T-helper 22 cell (primary cell): ENCODE results near the gene FNDC5.
"Not testable (repeated sequence)": the region's sequence is repeated elsewhere in the genome, so short reads cannot be mapped to it uniquely, and the experiment has no call there.

Source experiments
- DNase-seq: peaks from one replicate; pipeline ENCODE4 v3.0.0-alpha.2; 2020; ENCODE audit warnings: low read depth

The FNDC5 gene

DNA sequence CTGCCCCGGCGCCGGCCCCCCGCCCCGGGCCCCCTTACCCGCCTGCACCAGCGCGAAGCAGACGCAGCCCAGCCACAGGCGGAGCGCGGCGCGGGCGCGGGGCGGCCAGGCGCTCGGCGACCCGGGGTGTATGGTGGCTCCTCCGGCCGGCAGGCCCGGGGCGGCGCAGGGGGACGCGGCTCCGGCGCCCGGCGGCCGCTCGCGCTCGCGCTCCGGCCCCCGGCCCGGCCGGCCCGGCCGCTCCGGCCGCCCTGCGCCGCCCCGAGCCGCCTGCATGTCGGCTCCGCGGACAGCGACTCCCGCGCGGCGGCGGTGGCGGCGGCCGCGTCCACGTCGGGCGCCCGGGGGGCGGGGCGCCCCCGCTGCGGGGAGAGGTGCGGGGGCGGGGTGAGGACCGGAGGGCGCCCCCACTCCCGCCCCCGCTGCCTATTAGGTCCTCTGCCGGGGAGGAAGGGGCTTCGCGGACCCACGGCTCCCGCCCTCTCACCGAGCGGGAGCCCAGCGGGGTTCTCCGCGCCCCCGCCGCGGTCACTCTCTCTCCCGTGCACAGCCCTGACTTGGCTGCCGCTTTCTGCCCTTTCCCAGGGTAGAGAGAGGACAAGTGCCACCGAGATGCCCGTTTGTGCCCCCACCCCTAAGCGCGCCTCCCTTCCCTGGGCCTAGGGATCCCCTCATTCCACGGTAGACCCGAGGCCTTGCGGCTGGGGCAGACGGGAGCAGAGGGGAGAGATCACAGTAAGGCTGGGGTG is at the start of gene FNDC5:
FNDC5 (minus strand) TSS at position 298 of the 749 bp plus-strand sequence.
- no peak for DNase-seq

DNA sequence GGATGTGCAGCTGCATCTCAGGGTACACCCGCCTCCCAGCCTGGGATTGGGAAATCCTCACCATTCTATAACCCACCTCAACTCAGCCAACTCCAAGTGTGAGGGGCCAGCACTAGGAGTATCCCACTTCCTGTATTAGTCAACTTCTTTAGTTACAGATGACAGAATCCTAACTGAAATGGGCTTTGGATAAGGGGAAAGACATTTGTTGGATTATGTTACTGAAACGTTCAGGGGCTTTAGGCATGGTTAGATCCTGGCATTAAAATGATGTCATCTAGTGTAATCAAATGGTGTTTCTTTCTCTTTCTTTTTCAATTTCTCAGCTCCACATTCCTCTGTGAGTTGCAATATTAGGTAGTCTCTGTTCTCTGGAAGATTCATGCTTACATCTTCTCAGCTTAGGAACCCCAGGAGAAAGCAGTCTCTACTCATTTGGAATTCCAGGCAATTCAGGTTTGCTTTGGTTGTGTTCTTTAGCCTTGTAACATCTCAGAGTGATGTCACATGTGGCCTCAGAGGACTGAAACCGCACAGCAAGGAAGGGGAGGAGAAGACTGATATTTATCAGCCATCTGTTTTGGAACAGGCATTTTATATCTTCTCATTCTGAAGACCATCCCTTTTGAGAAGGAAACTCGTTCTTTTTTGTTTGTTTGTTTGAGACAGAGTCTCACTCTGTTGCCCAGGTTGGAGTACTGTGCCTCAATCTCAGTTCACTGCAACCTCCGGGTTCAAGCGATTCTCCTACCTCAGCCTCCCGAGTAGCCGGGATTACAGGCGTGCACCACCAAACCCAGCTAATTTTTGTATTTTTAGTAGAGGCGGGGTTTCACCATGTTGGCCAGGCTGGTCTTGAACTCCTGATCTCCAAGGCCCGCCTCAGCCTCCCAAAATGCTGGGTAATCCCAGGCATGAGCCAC is 49.4 kb upstream of the FNDC5 start:
- DNase-seq = no peak

DNA sequence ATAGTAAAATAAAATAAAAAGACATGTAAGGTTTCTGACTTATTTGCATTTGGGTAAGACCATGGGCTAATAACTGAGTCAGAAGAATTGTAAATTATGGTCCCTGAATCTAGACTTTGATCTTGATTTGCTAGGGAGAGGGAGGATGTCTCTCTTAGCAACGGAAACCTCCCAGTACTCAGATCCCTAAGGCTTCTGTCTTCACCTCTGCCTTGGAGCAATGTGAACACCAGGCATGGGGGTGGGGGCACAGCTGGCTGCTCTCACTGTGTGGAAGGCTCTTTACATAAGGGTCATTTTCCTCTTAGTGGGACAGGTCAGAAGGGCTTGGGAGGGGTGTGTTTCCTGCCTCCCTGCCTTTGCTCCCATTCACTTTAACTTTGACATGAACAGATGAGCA is 47.5 kb upstream of the FNDC5 start:
- no peak for DNase-seq

DNA sequence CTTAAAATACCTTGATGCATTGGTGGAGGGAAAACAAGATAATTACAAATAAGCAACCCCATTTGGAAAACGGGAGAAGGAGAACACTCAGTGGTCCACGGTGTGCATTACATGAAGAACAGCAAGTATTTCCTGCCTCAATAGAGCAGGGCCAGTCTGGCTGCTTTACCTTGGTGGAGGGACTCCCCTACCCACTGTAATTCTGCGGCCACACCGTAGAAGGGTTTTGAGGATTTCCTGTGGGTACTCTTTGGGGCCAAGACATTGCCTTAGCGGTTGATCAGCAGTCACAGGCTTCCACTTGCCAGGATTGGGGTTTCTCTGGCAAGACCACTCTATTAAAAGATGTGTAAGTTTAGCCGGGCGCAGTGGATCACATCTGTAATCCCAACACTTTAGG is 46.8 kb upstream of the FNDC5 start:
- DNase-seq = no peak

DNA sequence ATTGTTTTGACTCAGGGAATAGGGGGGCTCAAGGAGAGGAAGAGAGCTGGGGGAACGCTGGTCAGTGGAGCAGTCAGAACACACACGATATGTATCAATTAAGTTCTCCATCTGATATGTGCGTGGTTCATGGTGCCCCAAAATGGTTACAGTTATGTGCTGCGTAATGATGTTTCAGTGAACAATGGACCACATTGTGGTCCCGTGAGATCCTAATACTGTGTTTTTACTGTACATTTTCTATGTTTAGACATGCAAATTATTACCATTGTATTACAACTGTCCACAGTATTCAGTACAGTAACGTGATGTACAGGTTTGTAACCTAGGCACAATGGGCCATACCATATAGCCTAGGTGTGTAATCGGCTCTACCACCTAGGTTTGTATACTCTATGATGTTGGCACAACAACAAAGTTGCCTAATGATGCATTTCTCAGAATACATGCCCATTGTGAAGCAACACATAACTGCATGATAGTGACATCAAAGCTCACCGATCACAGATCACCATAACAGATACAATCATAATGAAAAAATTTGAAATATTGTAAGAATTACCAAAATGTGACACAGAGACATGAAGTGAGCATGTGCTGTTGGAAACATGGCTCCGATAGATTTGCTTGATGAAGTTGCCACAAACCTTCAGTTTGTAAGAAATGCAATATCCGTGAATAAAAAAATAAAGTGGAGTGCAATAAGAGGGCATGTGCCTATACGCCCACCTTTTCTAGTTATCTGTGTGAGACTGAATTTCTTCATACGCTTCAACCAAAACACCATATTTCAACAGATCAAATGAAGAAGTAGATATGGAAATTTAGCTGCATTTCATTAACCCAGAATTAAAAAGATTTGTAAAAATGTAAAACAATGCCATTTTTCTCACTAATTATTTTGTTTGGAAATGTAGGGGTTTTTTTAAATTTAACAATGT is 45.3 kb upstream of the FNDC5 start:
- DNase-seq = no peak

DNA sequence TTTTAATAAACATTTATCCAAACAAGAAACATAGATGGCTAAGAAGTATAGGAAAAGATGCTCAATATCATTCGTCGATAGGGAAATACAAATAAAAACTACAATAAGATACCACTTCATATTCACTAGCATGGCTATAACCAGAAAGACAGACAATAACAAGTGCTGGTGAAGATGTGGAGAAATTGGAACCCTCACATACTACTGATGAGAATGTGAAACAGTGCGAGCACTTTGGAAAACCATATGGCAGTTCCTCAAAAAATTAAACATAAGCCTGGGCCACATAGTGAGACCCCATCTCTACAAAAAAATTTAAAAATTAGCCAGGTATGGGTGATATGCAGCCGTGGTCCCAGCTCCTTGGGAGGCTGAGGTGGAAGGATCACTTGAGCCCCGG is 39.6 kb upstream of the FNDC5 start:
- no peak for DNase-seq

DNA sequence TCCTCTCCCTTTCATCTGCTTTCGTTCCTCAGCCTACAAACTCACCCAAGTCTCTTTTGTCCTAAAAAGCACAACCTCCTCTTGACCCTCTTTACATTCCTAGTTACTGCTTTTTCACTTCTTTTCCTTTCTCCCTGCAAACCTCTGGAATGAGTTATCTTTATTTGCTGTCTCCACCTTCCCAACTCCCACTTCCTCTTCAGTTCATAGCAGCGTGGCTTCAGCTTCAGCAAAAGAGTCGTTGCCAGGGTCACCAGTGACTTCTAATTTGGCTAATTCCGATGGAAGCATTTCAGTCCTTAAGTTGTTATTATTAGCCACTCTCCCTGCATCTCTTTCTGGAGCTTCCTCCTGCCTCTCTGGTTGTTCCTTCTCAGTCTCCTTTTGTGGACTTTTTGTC is 36.7 kb upstream of the FNDC5 start:
- no peak for DNase-seq

DNA sequence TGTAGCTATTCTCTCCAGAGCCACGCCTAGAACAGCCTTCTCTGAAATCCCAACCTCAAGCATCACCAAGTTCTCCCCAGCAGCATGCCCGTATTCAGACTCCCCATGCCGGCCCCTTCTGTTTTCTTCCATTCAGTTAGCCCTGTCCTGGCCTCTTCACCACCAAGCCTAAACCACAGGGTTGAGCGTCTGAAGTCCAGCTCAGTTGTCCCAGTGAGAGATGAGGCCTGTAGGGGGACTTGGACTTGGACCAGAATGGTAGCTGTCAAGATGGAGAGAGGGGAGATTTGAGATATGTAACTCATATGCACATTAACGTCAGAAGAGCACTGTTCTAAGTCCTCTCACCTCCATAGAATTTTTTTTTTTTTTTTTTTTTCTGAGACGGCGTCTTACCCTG is 35.9 kb upstream of the FNDC5 start:
- DNase-seq = no peak

DNA sequence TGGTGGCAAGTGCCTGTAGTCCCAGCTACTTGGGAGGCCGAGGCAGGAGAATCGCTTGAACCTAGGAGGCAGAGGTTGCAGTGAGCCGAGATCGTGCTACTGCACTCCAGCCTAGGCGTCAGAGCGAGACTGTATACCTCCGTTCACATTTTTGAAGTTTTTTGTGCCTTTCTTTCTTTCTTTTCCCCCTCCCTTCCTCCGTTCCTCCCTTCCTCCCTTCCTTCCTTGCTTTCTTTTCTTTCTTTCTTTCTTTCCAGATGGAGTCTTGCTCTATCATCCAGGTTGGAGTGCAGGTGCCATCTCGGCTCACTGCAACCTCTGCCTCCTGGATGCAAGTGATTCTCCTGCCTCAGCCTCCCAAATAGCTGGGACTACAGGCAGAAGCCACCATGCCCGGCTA is 34.9 kb upstream of the FNDC5 start:
- not testable (repeated sequence) for DNase-seq

DNA sequence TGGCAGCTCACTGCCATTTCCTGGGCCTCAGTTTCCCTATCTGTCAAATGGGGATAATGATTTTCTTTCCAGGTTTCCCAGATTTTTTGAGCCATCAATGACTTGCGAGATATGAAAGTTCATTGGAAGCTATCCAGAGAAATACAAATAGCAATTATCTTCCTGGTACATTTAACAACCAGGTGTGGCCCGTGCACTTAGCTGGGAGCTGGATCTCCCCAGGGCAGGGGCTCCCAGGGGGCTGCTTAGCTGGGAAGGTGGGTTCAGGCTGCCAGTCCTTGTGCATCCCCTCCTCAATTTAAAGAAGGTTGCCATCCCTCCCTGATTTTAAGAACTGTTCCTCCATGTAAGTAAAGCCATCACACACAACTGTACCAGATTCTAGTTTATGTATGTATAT is 34.1 kb upstream of the FNDC5 start:
- DNase-seq = no peak

DNA sequence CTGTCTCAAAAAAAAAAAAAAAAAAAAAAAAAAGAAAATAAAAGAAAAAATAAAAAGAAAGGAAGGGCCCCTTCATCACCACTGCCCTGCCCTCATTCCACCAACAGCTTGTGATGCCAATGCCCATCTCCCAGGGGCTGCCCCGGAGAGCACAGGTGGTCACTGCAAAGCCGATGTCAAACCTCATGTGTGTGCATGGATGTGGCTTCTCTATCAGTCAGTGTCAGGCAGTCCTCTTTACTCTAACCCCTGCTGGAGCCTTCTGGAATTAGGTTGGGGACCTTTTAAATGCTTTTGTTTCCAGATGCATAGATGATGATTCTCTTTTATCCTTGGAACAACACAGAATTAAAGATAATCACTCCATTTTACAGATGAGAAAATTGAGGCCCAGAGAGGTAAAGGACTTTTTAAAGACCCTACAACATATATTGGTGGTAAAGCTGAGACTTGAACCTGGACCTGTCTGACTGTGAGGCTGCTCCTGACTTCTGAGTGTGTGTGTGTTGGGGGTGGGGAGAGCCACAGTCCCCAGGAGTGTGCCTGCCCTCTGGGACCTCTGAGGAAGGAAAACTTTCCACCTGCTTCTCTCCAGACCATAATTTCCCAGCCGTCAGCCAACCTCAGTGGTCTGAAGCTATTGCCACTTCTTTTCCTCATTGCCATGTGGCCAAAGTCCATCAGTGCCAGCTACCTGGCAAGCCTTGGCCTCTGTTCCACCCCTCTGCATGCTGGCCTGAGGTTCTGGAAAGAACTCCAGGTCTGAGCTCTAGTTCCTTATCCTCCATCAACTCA is 33.5 kb upstream of the FNDC5 start:
- DNase-seq = no peak

DNA sequence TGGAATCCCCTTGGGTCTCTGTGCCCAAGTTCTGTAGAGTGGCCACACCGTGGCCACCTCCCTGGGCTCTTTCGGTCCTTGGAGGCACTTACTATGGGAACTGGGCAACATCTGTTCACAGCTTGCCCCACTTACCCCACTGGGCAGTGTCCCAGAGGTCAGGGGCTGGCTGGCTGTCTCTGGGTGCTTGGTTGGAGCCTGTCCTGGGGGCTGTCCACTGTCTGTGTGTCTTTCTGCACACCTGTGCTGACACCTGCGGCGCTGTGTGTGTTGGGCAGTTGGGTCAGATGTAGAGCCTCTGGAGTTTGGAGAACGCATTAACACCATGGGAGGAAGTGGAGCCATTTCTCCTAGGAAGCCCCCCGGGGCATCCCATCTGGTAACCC is 31.8 kb upstream of the FNDC5 start:
- DNase-seq = no peak

DNA sequence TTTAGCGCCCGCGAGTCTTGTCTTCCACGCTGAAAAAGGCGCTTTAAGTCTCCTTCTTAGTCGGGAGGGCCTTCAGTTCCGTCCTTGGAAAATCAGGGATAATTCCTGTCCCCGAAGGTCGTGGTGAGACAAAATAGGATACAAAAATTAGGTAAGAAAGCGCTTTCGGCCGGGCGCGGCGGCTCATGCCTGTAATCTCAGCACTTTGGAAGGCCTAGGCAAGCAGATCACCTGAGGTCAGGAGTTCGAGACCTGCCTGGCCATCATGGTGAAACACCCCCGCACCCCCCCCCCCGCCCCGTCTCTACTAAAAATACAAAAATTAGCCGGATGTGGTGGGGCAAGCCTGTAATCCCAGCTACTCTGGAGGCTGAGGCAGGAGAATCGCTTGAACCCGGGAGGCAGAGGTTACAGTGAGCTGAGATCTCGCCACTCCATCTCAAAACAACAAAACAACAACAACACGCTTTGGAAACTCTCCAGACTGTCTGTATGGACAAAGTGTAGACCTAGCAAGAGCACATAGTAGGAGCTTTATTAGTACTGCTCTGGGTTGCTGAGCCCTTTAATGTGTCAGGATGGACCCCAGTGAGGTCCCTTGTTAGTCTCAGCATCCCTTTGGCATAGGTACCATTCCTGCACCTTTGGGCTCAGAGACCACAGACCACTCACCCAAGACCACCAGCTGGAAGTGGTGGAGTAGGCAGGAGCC is 31.3 kb upstream of the FNDC5 start:
- DNase-seq = no peak

DNA sequence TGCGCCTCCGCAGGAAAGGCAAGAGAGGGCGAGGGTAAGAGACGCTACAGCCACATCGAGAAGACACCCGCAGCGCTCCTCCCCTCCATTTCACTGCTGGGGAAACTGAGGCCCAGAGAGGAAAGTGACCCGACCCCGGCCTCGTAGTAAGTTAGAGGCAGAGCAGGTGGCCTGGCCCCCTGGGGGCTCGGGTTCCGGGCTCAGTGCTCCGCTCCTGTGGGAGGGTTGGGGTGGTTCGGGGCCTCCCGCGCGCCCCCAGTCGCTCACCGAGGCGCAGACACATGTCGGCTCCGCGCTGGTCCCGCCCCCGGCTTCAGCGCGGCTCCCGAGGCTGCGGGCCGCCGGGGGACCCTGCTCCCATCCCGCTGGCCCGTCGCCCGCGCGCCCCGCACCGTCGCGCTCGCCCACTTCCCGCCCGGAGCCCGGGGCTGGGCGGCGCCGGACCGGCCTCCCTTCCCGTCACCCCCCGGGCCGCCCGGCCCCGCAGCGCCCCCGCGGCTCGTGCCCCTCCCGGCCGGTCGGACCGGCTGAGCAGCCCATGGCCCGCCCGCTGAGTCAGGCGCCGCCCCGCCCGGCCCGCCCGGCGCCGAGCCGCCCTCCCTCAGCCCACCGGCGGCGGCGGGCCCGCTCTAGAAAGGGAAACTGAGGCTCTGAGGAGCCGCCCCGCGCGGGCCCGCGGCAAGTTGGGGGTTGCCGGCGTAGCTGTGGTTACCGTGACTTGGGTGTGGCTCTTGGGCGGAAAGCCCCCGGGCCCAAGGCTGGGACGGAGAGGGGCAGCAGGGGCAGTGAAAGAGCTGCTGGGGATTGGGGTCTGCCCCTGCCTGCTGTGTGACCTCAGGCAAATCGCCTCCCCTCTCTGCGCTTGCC is 30.5 kb upstream of the FNDC5 start, which contains the start of gene TMEM54:
TMEM54 (minus strand) TSS at position 434 of the 867 bp plus-strand sequence; CDS start at position 283, 151 bp downstream.
- DNase-seq = no peak

DNA sequence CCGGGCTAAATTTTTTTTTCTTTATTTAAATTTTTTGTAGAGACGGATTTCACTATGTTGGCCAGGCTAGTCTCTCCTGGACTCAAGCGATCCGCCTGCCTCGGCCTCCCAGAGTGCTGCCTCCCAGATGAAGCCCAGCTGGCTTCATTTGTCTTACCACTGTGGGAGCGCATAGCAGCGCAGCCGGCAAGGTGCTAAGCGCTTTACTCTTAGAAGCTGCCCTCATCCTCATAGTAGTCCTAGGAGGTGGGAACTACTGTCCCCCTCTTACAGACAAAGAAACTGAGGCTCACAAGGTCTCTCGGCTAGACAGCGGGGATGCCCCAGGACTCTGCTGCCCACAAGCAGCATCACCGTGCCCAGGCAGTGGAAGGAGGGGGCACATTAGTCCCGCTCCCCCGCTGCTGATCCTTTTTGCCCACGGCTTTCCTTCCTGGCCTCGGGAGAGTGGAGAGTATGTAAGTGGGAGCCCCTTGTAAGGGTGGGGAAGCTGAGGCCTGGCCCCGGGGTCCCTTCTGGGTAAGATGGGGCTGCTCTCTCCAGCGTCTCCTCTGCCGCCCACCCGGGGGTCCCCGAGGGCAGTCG is 29.8 kb upstream of the FNDC5 start:
- DNase-seq = no peak

DNA sequence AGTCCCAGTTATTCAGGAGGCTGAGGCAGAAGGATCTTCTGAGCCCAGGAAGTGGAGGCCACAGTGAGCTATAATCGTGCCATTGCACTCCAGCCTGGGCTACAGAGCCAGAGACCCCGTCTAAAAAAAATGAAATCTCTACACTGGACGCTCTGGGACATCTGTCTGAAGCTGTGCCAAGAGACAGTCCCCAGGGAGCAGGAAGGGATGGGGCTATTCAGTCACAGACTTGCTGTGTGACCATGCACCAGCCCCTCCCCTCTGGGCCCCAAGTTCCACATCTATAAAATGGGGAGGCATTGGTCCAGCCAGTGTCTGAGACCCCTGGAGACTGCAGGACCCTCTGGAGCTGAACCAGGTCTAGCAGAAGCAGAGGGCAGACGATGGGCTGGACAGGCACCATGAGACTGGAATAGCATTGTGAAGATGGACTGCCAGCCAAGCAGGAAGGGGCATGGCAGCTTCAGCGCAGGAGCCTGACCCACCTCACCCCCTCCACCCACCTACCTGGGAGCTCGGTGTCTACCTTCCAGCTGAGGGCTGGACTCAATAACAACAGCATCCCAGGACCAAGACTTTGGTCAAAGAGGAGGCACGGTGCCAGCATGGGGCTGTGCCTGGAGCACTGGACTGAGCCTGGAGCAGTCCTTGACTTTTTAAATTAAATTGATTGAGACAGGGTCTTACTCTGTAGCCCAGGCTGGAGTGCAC is 29.0 kb upstream of the FNDC5 start:
- no peak for DNase-seq

DNA sequence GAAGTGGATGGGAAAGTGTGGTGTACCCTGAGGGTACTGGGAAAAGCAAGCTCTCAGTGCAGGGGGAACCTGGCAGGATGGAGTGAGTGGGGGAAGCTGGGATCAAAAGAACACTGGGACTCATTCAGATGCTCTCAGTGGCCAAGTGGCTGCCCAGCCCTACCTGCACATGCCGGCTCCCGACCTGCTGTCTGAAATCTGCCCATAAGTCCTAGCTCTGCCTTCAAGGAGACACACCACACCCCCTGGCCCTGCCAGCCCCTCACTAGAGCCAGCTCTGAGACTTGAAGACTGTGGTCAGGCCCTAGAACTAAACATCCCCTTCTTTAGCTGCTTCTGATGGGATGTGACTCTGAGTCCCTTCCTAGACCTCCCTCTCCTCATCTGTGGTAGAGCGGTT is 28.2 kb upstream of the FNDC5 start:
- DNase-seq = no peak

DNA sequence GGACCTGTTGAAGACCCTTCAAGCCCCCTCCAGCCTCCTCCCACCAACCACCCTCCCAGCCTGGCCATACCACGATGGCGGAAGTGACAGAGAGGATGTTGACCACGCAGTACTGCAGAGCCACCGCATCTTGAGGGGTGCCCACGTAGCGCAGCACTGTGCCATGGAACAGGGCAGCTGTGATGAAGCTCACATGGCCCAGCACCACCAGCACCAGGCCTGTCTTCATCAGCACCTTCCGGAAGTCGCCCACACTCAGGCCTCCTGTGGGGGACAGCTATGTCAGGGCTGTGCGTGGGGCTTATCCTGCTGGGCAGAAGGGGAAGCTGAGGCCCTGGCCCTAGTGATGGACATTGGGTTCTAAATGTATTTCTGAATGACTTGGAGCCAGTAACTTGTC is 27.3 kb upstream of the FNDC5 start:
- DNase-seq = no peak
